Liver (tissue), 9 donors: ENCODE measurements around the gene AP4E1. TPM values are rescaled to one million over a fixed set of nuclear protein-coding genes. Genes with fewer than 3 reads are reported as not detected.

Experiments
- DNase-seq: peaks from one replicate; pipeline ENCODE4 v3.0.0-alpha.2; 2017; ENCODE audit warnings: low spot score
- H3K27ac ChIP-seq, 2 donors: one replicate each; pipeline ENCODE4 v1.7.0; 2013; ENCODE audit warnings: inconsistent platforms in 2 of 2, low read length in 2 of 2, control low read depth in 1 of 2, low read depth in 1 of 2, mild to moderate bottlenecking in 1 of 2
- H3K27me3 ChIP-seq, 4 donors: one replicate each; pipeline versions ENCODE4 v1.6.1 to v1.7.0; 2013; ENCODE audit warnings: low read length in 3 of 4, inconsistent platforms in 1 of 4, mild to moderate bottlenecking in 1 of 4, moderate library complexity in 1 of 4; ENCODE audit not compliant: control insufficient read depth in 4 of 4, insufficient read depth in 4 of 4
- H3K36me3 ChIP-seq, 4 donors: one replicate each; pipeline versions ENCODE4 v1.6.1 to v1.7.0; 2013; ENCODE audit warnings: low read length in 3 of 4, mild to moderate bottlenecking in 3 of 4, low read depth in 1 of 4, moderate library complexity in 1 of 4; ENCODE audit not compliant: control insufficient read depth in 4 of 4, insufficient read depth in 3 of 4
- H3K4me1 ChIP-seq, 4 donors: one replicate each; pipeline versions ENCODE4 v1.6.1 to v1.7.0; 2013; ENCODE audit warnings: low read length in 3 of 4, mild to moderate bottlenecking in 3 of 4, moderate library complexity in 1 of 4; ENCODE audit not compliant: control insufficient read depth in 4 of 4, insufficient read depth in 4 of 4
- H3K4me3 ChIP-seq, 3 donors: one replicate each; pipeline versions ENCODE4 v1.6.1 to v1.7.0; 2013; ENCODE audit warnings: low read length in 3 of 3, control low read depth in 1 of 3, low read depth in 1 of 3, mild to moderate bottlenecking in 1 of 3
- H3K9ac ChIP-seq, 2 donors: one replicate each; pipeline ENCODE4 v1.7.0; 2013; ENCODE audit warnings: low read length in 2 of 2, mild to moderate bottlenecking in 2 of 2, moderate library complexity in 2 of 2, control low read depth in 1 of 2, low read depth in 1 of 2
- H3K9me3 ChIP-seq, 4 donors: one replicate each; pipeline versions ENCODE4 v1.6.1 to v1.7.0; 2013; ENCODE audit warnings: low read length in 3 of 4; ENCODE audit not compliant: control insufficient read depth in 4 of 4
- ATF3 ChIP-seq: IDR thresholded peaks from 2 replicates; pipeline ENCODE4 v1.6.1; 2016; ENCODE audit warnings: antibody characterized with exemption
- CTCF ChIP-seq: fragments of 150-350 bp; IDR thresholded peaks from 2 replicates; pipeline ENCODE4 v1.5.1; 2017; ENCODE audit warnings: improper control_type of control experiment, low read depth, low read length; ENCODE audit not compliant: missing input control
- EGR1 ChIP-seq, 2 donors: IDR thresholded peaks; 2 replicates each; pipeline ENCODE4 v1.6.1; 2016 to 2018; ENCODE audit warnings: antibody characterized with exemption in 2 of 2, low read depth in 2 of 2
- FOXA1 ChIP-seq: IDR thresholded peaks from 2 replicates; pipeline ENCODE4 v1.6.1; 2016; ENCODE audit warnings: antibody characterized with exemption
- FOXA2 ChIP-seq: IDR thresholded peaks from 2 replicates; pipeline ENCODE4 v1.6.1; 2016; ENCODE audit warnings: antibody characterized with exemption
- GABPA ChIP-seq, 2 donors: IDR thresholded peaks in 1 of 2; conservative IDR thresholded peaks in 1 of 2; 2 replicates each; pipeline ENCODE4 v1.6.1; 2016; ENCODE audit warnings: antibody characterized with exemption in 2 of 2, mild to moderate bottlenecking in 1 of 2, moderate library complexity in 1 of 2
- HNF4A ChIP-seq, 2 donors: conservative IDR thresholded peaks; 2 replicates each; pipeline ENCODE4 v1.6.1; 2016; ENCODE audit warnings: antibody characterized with exemption in 2 of 2, mild to moderate bottlenecking in 2 of 2
- HNF4G ChIP-seq: IDR thresholded peaks from 2 replicates; pipeline ENCODE4 v1.6.1; 2016; ENCODE audit warnings: antibody characterized with exemption
- JUND ChIP-seq, 2 donors: IDR thresholded peaks; 2 replicates each; pipeline ENCODE4 v1.6.1; 2016; ENCODE audit warnings: antibody characterized with exemption in 2 of 2
- MAX ChIP-seq: IDR thresholded peaks from 2 replicates; pipeline ENCODE4 v1.6.1; 2016; ENCODE audit warnings: antibody characterized with exemption
- NR2F2 ChIP-seq: IDR thresholded peaks from 2 replicates; pipeline ENCODE4 v1.6.1; 2016; ENCODE audit warnings: antibody characterized with exemption
- RAD21 ChIP-seq, 2 donors: IDR thresholded peaks; 2 replicates each; pipeline ENCODE4 v1.6.1; 2016; ENCODE audit warnings: antibody characterized with exemption in 2 of 2, mild to moderate bottlenecking in 2 of 2
- REST ChIP-seq: IDR thresholded peaks from 2 replicates; pipeline ENCODE4 v1.6.1; 2016; ENCODE audit warnings: antibody characterized with exemption, mild to moderate bottlenecking
- RXRA ChIP-seq, 2 donors: IDR thresholded peaks; 2 replicates each; pipeline ENCODE4 v1.6.1; 2017 to 2018; ENCODE audit warnings: antibody characterized with exemption in 2 of 2, mild to moderate bottlenecking in 1 of 2
- SP1 ChIP-seq: IDR thresholded peaks from 2 replicates; pipeline ENCODE4 v1.6.1; 2018; ENCODE audit warnings: antibody characterized with exemption, mild to moderate bottlenecking
- TAF1 ChIP-seq: conservative IDR thresholded peaks from 2 replicates; pipeline ENCODE4 v1.6.1; 2016; ENCODE audit warnings: antibody characterized with exemption, mild to moderate bottlenecking
- YY1 ChIP-seq: IDR thresholded peaks from 2 replicates; pipeline ENCODE4 v1.6.1; 2016; ENCODE audit warnings: antibody characterized with exemption, mild to moderate bottlenecking
- ZBTB33 ChIP-seq: IDR thresholded peaks from 2 replicates; pipeline ENCODE4 v1.6.1; 2016; ENCODE audit warnings: antibody characterized with exemption
- WGBS: extraction: QIAGEN DNeasy Blood & Tissue Kit; methylation state at CpG from one replicate; pipeline ENCODE4 v1.1.7; 2013; 5-methylcytosine and 5-hydroxymethylcytosine counted together
- polyA plus RNA-seq, 2 donors: library from polyadenylated mRNA; stranded (reverse) in 1 of 2; unstranded in 1 of 2; fragments of 200-250 nt in 1 of 2; fragments of >200 nt in 1 of 2; fragmentation: Nextera tagmentation in 1 of 2; extraction: Ambion mirVana in 1 of 2; gene quantifications; one replicate each; pipeline versions ENCODE4 v1.2.1 to v1.2.3, GENCODE V29; 2013 to 2015
- total RNA-seq, 2 donors: library from RNA; depleted of rRNA; stranded (reverse); fragments of >200 nt; gene quantifications; one replicate each; pipeline ENCODE4 v1.2.3, GENCODE V29; 2014
- donor health status: healthy.
- donor health status: healthy.
- donor health status: healthy.
- donor health status: healthy.
- donor health status: healthy.

AP4E1 gene
- total and polyA plus RNA-seq, 4 donors, result 1.3 to 10.2 (median 4.6) TPM

GRCh38 chr15:50860824-50861223, 47.7 kb upstream of the AP4E1 start:
- Histone ChIP-seq H3K36me3 (no peaks in the 10 kb centered on the region), H3K9me3 (no peaks in the 10 kb centered on the region), H3K4me3 (no peak overlapping the region), H3K9ac (no peak overlapping the region), H3K27me3 (no peaks in the 10 kb centered on the region), H3K4me1 (peaks cover 0 to 13% (median 9%) of the 10 kb centered on the region in 4 donors), H3K27ac (no peak overlapping the region)
- 93% methylated on average over 5 of the region's 5 CpGs for WGBS
- no peak for DNase-seq
- no peak for TF ChIP-seq RAD21 (IDR thresholded peaks at IDR 0.05)
- TF ChIP-seq HNF4G, result no peak
- no peak for TF ChIP-seq HNF4A (conservative IDR thresholded peaks at IDR 0.05)
- TF ChIP-seq CTCF, result no peak
- no peak for TF ChIP-seq GABPA (IDR thresholded peaks at IDR 0.05 in 1 of 2, conservative IDR thresholded peaks at IDR 0.05 in 1 of 2)
- TF ChIP-seq FOXA2, result no peak
- TF ChIP-seq EGR1 (IDR thresholded peaks at IDR 0.05; ENCODE audit: low read depth in 2 of 2), result no peak
- TF ChIP-seq REST, result no peak
- TF ChIP-seq MAX, result no peak
- no peak for TF ChIP-seq SP1
- no peak for TF ChIP-seq JUND (IDR thresholded peaks at IDR 0.05)
- no peak for TF ChIP-seq FOXA1
- no peak for TF ChIP-seq RXRA (IDR thresholded peaks at IDR 0.05)
- TF ChIP-seq TAF1, result no peak
- no peak for TF ChIP-seq NR2F2
- no peak for TF ChIP-seq ZBTB33
- no peak for TF ChIP-seq ATF3
- TF ChIP-seq YY1, result no peak
